H1 (cell line): Measurements from ENCODE around the gene ADCY6.

Experiments used
- EGR1 ChIP-seq: IDR thresholded peaks from 2 replicates; pipeline ENCODE4 v1.6.1; 2011; ENCODE audit warnings: low read depth, low read length, borderline replicate concordance
- EP300 ChIP-seq, 2 experiments: IDR thresholded peaks; 1 replicate in 1 of 2; 2 replicates in 1 of 2; pipeline ENCODE4 v1.6.1; 2011 to 2012; ENCODE audit warnings: low read depth in 2 of 2, low read length in 2 of 2, mild to moderate bottlenecking in 2 of 2, borderline replicate concordance in 1 of 2, inconsistent platforms in 1 of 2, moderate library complexity in 1 of 2
- EZH2 ChIP-seq: fragments of 200-600 bp; sonication (generic); IDR thresholded peaks from 2 replicates; pipeline ENCODE4 v1.7.1; 2012; ENCODE audit warnings: low read depth, mild to moderate bottlenecking, moderate library complexity, low read length, inconsistent platforms; ENCODE audit not compliant: severe bottlenecking
- JUND ChIP-seq: IDR thresholded peaks from 2 replicates; pipeline ENCODE4 v1.6.1; 2011; ENCODE audit warnings: mild to moderate bottlenecking, improper control_type of control experiment, low read length
- MAFK ChIP-seq: IDR thresholded peaks from 2 replicates; pipeline ENCODE4 v1.6.1; 2012; ENCODE audit warnings: low read depth, mild to moderate bottlenecking, improper control_type of control experiment, low read length
- POLR2A ChIP-seq, 2 experiments: IDR thresholded peaks; 1 replicate in 1 of 2; 2 replicates in 1 of 2; pipeline ENCODE4 v1.6.1; 2011; ENCODE audit warnings: low read depth in 2 of 2, low read length in 2 of 2, mild to moderate bottlenecking in 2 of 2; ENCODE audit errors: control extremely low read depth in 1 of 2
- POLR2AphosphoS5 ChIP-seq: IDR thresholded peaks from 2 replicates; pipeline ENCODE4 v1.6.1; 2011; ENCODE audit warnings: low read depth, low read length
- RFX5 ChIP-seq: IDR thresholded peaks from 2 replicates; pipeline ENCODE4 v1.6.1; 2011; ENCODE audit warnings: low read depth, low read length, improper control_type of control experiment, borderline replicate concordance
- SP1 ChIP-seq: IDR thresholded peaks from 2 replicates; pipeline ENCODE4 v1.6.1; 2011; ENCODE audit warnings: low read depth, low read length
- SP4 ChIP-seq: IDR thresholded peaks from 2 replicates; pipeline ENCODE4 v1.6.1; 2012; ENCODE audit warnings: low read length, inconsistent platforms
- SUZ12 ChIP-seq: fragments of 200-600 bp; sonication (generic); IDR thresholded peaks from 2 replicates; pipeline ENCODE4 v1.6.1; 2012; ENCODE audit warnings: mild to moderate bottlenecking, inconsistent platforms, low read length, moderate library complexity, mixed read lengths
- TAF1 ChIP-seq: IDR thresholded peaks from 2 replicates; pipeline ENCODE4 v1.6.1; 2011; ENCODE audit warnings: mild to moderate bottlenecking, low read depth, low read length
- TEAD4 ChIP-seq: IDR thresholded peaks from 2 replicates; pipeline ENCODE4 v1.6.1; 2012; ENCODE audit warnings: low read depth, low read length, inconsistent platforms, mixed read lengths
- TF ChIP-seq, protein P1 (sequence below), 3 experiments: IDR thresholded peaks; 1 replicate in 2 of 3; 2 replicates in 1 of 3; pipeline versions ENCODE4 v1.5.1 to v1.6.1; 2011; ENCODE audit warnings: low read length in 3 of 3, mild to moderate bottlenecking in 3 of 3, inconsistent platforms in 2 of 3, low read depth in 1 of 3, moderate library complexity in 1 of 3; ENCODE audit not compliant: insufficient read depth in 1 of 3; ENCODE audit errors: control extremely low read depth in 1 of 3

DNA sequence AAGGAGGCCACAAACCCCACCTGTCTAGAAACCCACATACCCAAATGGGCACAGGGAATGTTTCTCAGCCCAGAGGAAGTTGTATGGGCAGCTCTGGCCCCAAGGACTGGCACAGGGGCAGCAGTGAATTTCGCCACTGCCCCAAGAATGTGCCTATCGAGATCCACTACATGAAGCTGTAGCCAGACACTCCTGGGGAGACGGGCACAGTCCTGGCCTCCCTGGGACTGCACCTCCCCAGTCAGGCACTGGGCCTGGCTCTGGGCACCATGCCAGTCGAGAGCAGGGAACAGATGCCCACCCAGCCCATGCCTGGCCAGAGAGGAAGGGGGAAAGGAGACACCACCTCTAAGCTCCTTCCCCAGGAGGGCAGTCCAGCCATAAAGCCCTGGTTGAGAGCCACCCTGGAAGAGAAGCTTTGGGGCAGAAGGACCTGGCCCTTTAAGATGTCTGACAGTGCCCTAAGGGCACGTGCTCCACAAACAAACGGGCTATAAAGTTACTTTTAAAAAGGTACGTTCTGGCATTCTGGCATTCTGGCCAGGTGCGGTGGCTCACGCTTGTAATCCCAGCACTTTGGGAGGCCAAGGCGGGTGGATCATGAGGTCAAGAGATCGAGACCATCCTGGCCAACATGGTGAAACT is 8.4 kb downstream of the ADCY6 start:
- TF ChIP-seq SUZ12 (no peak), TAF1 (no peak), JUND (no peak), SP1 (no peak), POLR2A (IDR thresholded peaks at IDR 0.05; ENCODE audit: control extremely low read depth in 1 of 2, low read depth in 2 of 2, low read length in 2 of 2) (no peak), EP300 (IDR thresholded peaks at IDR 0.05; ENCODE audit: borderline replicate concordance in 1 of 2, low read depth in 2 of 2, low read length in 2 of 2) (no peak), EZH2 (no peak), TEAD4 (no peak), RFX5 (no peak), MAFK (no peak), EGR1 (no peak), POLR2AphosphoS5 (no peak), SP4 (no peak)
- TF ChIP-seq, protein P1, sequence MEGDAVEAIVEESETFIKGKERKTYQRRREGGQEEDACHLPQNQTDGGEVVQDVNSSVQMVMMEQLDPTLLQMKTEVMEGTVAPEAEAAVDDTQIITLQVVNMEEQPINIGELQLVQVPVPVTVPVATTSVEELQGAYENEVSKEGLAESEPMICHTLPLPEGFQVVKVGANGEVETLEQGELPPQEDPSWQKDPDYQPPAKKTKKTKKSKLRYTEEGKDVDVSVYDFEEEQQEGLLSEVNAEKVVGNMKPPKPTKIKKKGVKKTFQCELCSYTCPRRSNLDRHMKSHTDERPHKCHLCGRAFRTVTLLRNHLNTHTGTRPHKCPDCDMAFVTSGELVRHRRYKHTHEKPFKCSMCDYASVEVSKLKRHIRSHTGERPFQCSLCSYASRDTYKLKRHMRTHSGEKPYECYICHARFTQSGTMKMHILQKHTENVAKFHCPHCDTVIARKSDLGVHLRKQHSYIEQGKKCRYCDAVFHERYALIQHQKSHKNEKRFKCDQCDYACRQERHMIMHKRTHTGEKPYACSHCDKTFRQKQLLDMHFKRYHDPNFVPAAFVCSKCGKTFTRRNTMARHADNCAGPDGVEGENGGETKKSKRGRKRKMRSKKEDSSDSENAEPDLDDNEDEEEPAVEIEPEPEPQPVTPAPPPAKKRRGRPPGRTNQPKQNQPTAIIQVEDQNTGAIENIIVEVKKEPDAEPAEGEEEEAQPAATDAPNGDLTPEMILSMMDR (IDR thresholded peaks at IDR 0.05; ENCODE audit: control extremely low read depth in 1 of 3, insufficient read depth in 1 of 3, low read depth in 1 of 3, low read length in 3 of 3), result no peak
